SKM-1 treated with dmso at 0.1 percent for 144 hours (cell line): ENCODE measurements around the gene ATP1B1.
"Not testable (repeated sequence)": the region's sequence is repeated elsewhere in the genome, so short reads cannot be mapped to it uniquely, and the experiment has no call there.

Source experiments
- DNase-seq: peaks from one replicate; lab custom pipeline; 2025; ENCODE audit not compliant: unreplicated experiment; lab: John Stamatoyannopoulos, UW

Gene ATP1B1

GRCh38 chr1:169138866-169139670 lies 32.6 kb downstream of the ATP1B1 start:
- DNase-seq, result no peak

- DNase-seq, result no peak
Measured at GRCh38 chr1:169141356-169141755, 34.9 kb downstream of the ATP1B1 start.

GRCh38 chr1:169142129-169142528 lies 35.6 kb downstream of the ATP1B1 start:
- no peak for DNase-seq

- no peak for DNase-seq
Measured at GRCh38 chr1:169143346-169143745, 36.9 kb downstream of the ATP1B1 start.

GRCh38 chr1:169143984-169144383 lies 37.5 kb downstream of the ATP1B1 start:
- DNase-seq, result no peak

GRCh38 chr1:169144941-169145626 lies 38.6 kb downstream of the ATP1B1 start:
- no peak for DNase-seq

GRCh38 chr1:169146576-169147214 lies 40.2 kb downstream of the ATP1B1 start:
- no peak for DNase-seq

GRCh38 chr1:169148472-169149252 lies 42.2 kb downstream of the ATP1B1 start:
- no peak for DNase-seq

GRCh38 chr1:169149555-169150286 lies 43.2 kb downstream of the ATP1B1 start:
- no peak for DNase-seq

- DNase-seq, result no peak
Measured at GRCh38 chr1:169150641-169151337, 44.3 kb downstream of the ATP1B1 start.

- DNase-seq, result no peak
Measured at GRCh38 chr1:169151338-169151837, 44.9 kb downstream of the ATP1B1 start.

- DNase-seq, result no peak
Measured at GRCh38 chr1:169155675-169156074, 49.2 kb downstream of the ATP1B1 start.

- no peak for DNase-seq
Measured at GRCh38 chr1:169156580-169156979, 50.1 kb downstream of the ATP1B1 start.

GRCh38 chr1:169160845-169161495 lies 54.5 kb downstream of the ATP1B1 start:
- no peak for DNase-seq

- peak; percentile 6 for DNase-seq
Measured at GRCh38 chr1:169161496-169162194, 55.2 kb downstream of the ATP1B1 start.

GRCh38 chr1:169163059-169163458 lies 56.6 kb downstream of the ATP1B1 start:
- DNase-seq, result no peak

GRCh38 chr1:169175461-169175860 lies 69.0 kb downstream of the ATP1B1 start:
- no peak for DNase-seq

GRCh38 chr1:169179431-169179830 lies 72.9 kb downstream of the ATP1B1 start:
- DNase-seq, result not testable (repeated sequence)

GRCh38 chr1:169180174-169180573 lies 73.7 kb downstream of the ATP1B1 start:
- no peak for DNase-seq
